GM21825 (cell line): ENCODE results near the gene NLRP4.
"Not testable (repeated sequence)": the region's sequence is repeated elsewhere in the genome, so short reads cannot be mapped to it uniquely, and the experiment has no call there.

Source experiments
- ATAC-seq: cut with Tn5 transposase; IDR thresholded peaks from one replicate; pipeline ENCODE4 v1.9.1; 2021; ENCODE audit warnings: mild to moderate bottlenecking, moderate library complexity; ENCODE audit not compliant: unreplicated experiment

The NLRP4 gene

DNA sequence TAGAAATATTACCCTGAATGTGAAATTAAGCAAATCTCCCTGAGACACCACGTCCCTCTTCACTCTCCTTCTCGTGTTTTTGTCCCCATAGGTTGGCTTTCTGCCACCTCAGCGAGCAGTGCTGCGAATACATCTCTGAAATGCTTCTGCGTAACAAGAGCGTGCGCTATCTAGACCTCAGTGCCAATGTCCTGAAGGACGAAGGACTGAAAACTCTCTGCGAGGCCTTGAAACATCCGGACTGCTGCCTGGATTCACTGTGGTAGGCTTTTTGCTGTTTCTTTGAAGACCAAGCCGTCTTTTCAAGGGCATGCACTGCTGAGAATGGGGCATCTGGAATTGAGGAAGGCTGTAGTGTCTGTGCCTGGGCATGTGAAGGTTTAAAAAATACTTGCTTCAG, 34.4 kb downstream of the NLRP4 start:
- no peak for ATAC-seq

DNA sequence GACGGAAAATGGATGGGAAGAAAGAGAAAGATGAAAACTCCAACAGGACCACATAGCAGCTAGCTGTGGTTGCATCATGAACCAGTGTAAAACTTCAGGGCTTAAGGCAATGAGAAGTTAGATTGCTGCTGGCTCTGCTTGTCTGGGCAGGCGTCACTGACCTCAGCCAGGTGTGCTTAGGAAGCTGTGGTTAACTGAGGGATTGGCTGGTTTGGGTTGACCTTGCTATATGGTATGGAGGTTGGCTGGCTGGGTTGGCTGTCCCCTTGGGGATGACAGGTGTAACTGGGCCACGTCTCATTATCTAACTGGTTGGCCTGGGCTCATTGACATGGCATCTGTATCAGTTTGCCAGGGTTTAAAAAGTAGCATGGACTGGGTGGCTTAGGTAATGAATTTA, 40.9 kb downstream of the NLRP4 start:
- no peak for ATAC-seq

DNA sequence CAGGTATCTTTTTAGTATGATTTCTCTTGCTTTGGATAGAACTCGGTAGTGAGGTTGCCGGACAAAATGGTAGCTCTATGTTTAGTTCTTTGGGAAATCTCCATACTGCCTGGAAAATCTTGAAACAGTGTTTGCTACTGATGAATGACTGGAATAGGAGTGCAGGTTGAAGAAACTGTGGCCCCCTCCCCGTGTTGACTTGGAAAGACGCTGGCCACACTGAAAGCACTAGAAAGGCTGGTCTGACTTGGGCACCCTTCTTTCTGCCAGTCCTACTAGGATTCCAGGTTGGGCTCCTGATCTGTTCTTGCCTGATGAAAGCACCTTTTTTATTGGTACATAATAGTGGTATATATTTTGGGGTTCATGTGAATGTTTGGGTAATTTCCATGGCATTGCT, 46.3 kb downstream of the NLRP4 start:
- no peak for ATAC-seq

DNA sequence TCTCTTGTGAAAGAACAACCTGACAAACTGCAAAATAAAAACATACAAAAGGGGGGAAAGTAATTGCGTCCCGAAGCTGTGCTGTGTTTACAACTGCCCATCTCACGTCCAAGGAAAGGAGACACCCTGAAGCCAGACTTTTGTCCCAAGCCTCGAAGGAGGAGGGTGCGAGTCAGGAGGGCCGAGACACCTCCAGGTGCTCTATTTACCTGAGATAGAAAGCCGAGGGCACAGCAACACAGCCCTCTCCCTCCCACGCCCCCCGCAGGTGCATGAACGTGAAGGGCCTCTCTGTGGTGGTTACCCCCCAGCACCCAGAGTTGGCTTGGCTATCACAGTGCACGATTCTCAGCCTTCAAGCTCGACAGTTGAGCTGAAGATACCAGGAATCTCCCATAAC, 62.6 kb downstream of the NLRP4 start:
- ATAC-seq, result no peak

DNA sequence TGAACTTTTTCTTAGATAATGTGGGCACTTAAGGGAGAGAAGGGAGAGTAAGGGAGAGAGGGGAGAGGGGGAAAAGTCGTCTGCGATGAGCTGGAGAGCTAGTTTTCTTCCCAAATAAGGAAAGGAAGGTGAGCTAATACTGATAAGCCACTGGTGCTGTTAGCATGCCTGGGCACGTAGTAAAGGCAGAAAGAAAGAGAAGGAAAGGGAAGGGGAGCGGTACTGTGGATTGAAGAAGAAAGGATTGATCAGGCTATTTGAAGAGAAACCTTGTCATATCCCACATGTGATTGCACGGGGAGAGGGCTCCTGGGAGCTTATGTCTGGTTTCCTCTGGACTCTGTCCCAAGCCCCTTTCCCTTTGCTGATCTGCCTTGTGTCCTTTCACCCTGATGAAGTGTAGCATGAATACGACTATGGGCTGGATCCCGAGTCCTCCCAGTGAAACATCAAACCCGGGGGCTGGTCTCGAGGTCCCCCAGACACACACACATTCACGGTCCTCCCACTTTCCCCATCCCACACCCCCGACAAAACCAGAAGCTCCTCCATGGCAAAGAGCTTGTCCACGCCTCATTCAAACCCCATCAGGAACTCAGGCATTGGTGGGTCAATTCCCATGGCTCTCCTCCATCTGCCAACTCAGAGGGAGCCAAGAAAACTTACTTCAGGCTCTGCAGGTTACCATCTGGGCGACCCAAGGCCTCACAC, 65.2 kb downstream of the NLRP4 start:
- ATAC-seq, result no peak

DNA sequence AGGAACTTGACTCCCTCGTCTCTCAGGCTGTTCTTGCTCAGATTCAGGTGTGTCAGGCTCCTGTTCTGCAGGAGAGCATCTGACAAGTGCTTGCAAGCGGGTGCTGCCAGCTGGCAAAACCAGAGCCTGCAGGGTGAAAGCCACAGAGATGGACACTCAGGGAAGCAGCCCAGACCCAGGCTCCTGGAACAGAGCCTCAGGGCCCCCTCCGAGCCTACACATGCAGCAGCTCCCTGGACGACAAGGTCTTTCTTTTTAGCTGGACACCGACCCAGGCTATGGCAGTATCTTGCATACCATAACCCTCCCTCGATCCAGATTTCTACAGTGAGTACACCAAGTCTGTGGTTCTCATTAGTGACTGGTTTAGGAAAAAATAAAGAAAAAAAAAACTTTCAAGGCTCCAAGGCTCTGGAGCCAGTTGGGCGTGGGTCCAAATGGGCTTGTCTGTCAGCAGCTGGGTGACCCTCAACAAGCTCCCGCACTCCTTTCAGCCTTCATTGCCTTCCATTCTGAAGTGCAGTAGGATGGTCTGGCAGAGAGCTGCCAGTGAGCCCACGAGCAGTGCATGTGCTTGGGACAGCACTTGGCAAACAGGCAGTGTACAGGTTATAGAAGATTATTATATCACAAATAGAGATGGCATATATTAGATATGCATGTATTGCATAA, 65.9 kb downstream of the NLRP4 start:
- no peak for ATAC-seq

DNA sequence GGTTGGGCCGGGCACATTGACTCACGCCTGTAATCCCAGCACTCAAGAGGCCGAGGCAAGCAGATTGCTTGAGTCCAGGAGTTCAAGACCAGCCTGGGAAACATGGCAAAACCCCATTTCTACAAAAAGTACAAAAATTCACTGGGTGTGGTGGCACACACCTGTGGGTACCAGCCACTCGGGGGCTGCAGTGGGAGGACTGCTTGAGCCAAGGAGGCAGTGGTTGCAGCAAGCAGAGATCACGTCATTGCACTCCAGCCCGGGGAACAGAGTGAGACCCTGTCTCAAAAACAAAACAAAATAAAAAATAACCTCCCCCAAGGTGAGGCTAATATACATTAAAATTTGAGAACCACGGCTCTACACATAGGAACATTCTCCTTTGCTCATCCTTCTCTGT, 70.9 kb downstream of the NLRP4 start:
- no peak for ATAC-seq

DNA sequence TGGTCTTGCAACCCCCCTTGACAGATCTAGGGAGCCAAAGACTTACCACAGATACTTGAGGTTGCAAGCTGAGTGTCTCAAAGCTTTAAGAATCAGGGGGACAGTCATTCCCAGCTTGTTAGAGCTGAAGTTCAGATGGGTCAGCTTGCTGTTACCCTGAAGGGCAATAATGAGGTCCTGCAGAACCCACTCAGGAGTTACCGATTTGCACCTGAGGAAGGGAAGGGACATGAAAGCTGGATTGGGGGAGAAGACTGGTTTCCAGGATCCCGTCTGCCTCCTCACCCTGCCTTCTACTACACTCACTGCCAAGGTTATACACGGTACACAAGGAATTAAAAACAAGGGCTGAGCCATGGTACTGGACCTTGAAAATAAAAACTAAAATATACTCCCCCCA, 71.4 kb downstream of the NLRP4 start:
- ATAC-seq, result no peak

DNA sequence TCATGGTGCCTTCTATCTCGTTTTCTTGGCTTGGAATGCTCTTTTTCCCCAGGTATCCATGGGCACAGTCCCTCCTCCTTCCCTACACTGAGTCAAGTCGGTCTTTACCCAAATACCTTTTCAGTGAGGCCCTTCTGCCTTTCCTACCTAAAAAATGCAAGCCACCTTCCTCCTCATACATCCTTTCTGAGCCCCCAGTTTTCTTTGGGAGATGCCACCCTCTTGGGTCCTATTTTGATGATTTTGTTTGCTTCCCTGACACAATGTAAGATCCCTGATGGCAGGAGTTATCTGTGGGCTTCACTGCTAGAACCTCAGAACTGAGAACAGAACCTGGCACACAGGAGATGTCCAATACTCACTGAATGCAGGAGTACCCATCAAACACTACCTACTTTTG, 73.5 kb downstream of the NLRP4 start:
- no peak for ATAC-seq

DNA sequence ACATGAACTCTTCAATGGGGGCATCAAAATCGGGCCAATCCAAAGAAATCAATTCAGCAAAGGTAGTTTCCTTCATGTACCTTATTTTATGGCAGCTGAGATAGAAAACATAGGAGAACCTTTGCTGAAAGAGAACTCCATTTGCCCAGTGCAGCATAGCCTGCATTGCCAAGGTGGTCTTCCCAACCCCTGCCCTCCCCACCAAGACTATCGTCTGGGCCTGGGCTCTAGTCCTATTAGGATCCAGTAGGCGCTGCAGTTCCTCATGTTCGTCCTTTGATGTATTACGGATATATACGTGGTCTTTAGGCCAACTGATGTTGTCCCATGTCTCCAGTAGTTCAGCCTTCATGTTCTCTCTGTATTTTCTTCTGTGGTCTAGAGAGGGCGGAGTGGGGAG, 76.6 kb downstream of the NLRP4 start:
- ATAC-seq, result no peak

DNA sequence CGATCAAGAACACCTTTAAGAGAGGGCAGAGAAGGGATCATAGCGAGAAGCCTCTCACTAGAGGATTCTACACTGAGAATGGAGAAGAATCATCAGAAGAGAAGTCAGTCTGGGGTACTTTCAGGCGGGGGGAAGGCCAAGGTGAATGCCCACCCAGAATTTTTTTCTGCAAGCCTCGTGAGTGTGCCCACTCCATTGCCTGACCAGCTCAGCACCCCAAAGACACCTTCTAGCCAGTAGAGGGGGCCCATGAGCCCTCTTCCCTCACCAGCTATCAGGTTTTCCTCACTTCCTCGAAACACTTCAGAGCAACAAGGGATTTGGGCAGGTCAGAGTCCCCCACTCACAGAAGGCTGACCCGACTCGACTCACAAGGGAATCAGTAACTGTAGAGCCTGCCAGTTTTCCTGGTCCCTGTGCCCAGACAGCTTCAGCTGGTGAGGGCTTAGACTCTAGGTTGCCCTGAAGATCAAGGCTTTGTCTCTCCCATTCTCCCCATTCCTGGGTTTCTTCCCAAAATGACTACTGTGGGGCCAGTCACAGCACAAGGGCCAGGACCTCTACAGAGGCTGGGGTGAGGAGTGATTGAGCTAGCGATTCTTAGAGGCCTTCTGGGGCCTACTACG, 77.4 kb downstream of the NLRP4 start:
- ATAC-seq, result no peak

DNA sequence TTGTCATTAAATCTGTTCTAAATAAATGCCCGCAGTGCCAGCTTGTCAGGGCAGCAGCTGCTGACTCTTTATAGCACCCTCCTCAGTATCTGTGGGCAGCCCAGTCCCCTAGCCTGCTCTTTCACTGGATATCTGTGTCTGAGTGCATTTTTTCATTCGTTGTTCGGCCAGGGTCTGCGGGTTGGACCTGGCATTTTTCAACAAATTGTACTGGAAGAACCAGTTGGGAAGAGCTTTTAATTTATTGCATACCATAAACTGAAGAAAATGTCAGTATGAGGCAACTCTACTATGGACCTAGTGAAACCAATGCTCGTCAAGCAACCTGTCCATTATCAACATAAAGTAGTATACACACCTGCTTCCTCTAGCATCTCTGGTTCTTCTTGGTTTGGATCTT, 87.2 kb downstream of the NLRP4 start:
- ATAC-seq, result no peak

DNA sequence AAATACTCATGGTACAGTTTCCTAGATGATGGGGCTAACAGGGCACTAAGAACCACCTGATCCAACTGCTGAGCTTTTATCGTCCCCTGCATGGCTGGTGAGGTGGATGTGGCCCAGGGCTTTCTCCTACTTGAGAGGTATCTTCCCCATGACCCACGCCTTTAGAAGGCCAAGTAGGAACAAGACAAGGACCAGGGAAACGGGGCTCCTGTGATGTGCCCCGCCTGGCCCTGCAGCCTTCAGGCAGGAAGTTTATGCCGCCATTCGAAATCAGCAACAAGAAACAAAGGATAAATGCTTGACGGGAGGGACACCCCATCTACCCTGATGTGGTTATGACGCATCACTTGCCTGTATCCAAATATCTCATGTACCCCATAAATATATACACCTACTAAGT, 91.7 kb downstream of the NLRP4 start:
- ATAC-seq, result no peak

DNA sequence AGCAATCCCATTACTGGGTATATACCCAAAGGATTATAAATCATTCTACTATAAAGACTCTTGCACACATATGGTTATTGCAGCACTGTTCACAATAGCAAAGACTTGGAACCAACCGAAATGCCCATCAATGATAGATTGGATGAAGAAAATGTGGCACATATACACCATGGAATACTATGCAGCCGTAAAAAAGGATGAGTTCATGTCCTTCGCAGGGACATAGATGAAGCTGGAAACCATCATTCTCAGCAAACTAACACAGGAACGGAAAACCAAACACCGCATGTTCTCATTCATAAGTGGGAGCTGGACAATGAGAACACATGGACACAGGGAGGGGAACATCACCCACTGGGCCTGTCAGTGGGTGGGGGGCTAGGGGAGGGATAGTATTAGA, 92.9 kb downstream of the NLRP4 start:
- not testable (repeated sequence) for ATAC-seq

DNA sequence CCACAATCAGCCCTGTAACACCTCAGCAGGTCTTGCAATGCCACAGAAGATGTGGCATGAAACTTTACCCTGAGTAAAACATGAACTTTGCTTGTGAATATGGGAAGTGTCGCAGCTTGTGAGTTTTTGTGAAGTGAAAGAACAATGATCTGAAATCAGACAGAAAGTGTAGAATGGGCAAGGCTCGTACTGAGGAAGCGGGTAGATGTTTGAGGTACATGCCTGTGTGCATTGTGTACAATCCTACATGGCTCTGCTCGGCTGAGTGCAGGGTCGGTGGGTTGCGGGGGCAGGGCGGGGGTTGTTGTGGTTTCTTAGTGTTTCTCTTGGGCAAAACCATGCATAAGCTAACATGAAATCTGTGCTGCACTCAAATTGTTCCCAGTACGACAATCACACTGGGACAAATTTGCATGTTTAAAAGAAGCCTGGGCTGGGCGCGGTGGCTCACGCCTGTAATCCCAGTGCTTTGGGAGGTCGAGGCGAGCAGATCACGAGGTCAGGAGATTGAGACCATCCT, 94.7 kb downstream of the NLRP4 start:
- ATAC-seq, result no peak
